ENCODE measurements around the gene ZNF287. TPM values are rescaled to one million over a fixed set of nuclear protein-coding genes. Genes with fewer than 3 reads are reported as not detected.

The ZNF287 gene
- total and polyA plus RNA-seq, 9 donors: 2.8 to 11.4 (median 6.8) TPM

DNA sequence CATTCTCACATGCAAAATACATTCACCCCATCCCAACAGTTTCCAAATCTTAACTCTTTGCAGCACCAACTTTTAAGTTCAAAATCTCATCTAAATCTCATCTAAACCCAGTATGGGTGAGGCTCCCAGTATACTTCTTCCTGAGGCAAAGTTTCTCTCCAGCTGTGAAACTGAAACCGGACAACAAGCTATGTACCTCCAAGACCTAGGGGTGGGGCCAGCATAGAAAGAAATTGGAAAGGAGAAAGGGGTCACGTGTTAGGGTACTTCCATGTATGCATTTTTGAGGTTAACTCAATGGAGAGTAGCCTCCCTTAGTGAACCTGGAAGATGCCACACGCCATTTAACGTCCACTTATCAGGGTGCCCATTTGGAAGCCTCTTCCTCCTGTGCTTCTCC is 53.1 kb downstream of the ZNF287 start:
- intact Hi-C loops (cut with DNase I): loop anchor here in 2 of 4 donors (10.0 kb wide), 1 partner anchor 151 kb away; no protein-coding TSS in a partner anchor
- no peak for DNase-seq
- TF ChIP-seq POLR2A (IDR thresholded peaks at IDR 0.05) (no peak), EP300 (IDR thresholded peaks at IDR 0.05) (no peak)
- TF ChIP-seq, protein P1, sequence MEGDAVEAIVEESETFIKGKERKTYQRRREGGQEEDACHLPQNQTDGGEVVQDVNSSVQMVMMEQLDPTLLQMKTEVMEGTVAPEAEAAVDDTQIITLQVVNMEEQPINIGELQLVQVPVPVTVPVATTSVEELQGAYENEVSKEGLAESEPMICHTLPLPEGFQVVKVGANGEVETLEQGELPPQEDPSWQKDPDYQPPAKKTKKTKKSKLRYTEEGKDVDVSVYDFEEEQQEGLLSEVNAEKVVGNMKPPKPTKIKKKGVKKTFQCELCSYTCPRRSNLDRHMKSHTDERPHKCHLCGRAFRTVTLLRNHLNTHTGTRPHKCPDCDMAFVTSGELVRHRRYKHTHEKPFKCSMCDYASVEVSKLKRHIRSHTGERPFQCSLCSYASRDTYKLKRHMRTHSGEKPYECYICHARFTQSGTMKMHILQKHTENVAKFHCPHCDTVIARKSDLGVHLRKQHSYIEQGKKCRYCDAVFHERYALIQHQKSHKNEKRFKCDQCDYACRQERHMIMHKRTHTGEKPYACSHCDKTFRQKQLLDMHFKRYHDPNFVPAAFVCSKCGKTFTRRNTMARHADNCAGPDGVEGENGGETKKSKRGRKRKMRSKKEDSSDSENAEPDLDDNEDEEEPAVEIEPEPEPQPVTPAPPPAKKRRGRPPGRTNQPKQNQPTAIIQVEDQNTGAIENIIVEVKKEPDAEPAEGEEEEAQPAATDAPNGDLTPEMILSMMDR (IDR thresholded peaks at IDR 0.05): no peak
- no peaks in the 10 kb centered on the region for H3K9me3 ChIP-seq
- H3K27ac ChIP-seq: no peak overlapping the region
- H3K36me3 ChIP-seq: no peaks in the 10 kb centered on the region
- H3K4me1 ChIP-seq (ENCODE audit: insufficient read depth): no peaks in the 10 kb centered on the region
- H3K27me3 ChIP-seq: no peaks in the 10 kb centered on the region
- H3K4me3 ChIP-seq: no peak overlapping the region
- 83% methylated on average over 4 of the region's 4 CpGs for WGBS, 3 donors

DNA sequence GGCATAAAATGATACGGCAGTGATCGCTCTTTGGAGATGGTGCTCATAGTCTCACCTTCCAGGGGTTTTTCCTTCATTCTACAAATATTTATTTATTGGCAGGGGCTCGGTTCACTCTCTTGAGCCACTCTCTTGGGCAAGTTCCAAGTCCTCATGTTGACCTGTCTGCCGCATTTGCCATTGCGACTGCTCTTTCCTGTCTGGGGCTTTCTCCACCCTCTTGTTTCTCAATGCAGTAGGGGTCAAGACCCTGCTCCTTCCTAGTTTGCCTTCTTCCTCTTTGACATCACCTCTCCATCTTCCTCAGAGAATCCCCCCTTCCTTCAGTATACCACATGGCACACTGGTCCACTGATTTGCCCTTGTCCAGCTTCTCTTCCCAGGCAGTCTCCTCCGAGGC is 55.1 kb downstream of the ZNF287 start:
- no peaks in the 10 kb centered on the region for H3K36me3 ChIP-seq
- WGBS, 3 donors: 84 to 89% (median 87%) methylated on average over 6 of the region's 6 CpGs
- H3K9me3 ChIP-seq: no peaks in the 10 kb centered on the region
- TF ChIP-seq, protein P1 (IDR thresholded peaks at IDR 0.05): no peak
- TF ChIP-seq POLR2A (IDR thresholded peaks at IDR 0.05): no peak
- TF ChIP-seq EP300 (IDR thresholded peaks at IDR 0.05): no peak
- no peak overlapping the region for H3K4me3 ChIP-seq
- H3K27ac ChIP-seq: no peak overlapping the region
- H3K27me3 ChIP-seq: no peaks in the 10 kb centered on the region
- no peaks in the 10 kb centered on the region for H3K4me1 ChIP-seq (ENCODE audit: insufficient read depth)
- intact Hi-C loops (cut with DNase I): loop anchor here in 2 of 4 donors (10.0 kb wide), 1 partner anchor 149 kb away; no protein-coding TSS in a partner anchor
- no peak for DNase-seq

DNA sequence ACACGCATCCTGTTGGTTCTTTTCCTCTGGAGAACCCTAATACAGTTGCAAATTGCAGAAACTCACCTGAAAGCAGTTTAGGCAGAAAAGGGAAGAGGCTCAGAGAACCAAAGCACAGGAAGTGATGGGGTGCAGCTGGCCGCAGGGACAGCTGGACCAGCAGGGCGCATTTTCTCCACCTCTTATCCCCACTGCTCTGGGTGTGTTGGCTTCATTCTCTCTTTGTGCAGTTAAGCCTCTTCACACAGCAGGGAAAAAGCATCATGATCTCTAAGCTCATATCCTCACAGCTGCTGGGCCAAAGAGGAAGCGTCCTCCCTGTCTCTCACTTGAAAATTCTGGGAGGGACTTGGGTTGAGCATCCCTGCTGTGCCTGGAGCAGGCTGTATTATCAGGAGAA is 57.0 kb downstream of the ZNF287 start:
- Histone ChIP-seq H3K4me1 (ENCODE audit: insufficient read depth) (no peaks in the 10 kb centered on the region), H3K9me3 (no peaks in the 10 kb centered on the region), H3K36me3 (no peaks in the 10 kb centered on the region), H3K27ac (no peak overlapping the region), H3K4me3 (no peak overlapping the region), H3K27me3 (no peaks in the 10 kb centered on the region)
- intact Hi-C loops (cut with DNase I): loop anchor here in 2 of 4 donors (10.0 kb wide), 1 partner anchor 147 kb away; no protein-coding TSS in a partner anchor
- TF ChIP-seq EP300 (IDR thresholded peaks at IDR 0.05): no peak
- TF ChIP-seq POLR2A (IDR thresholded peaks at IDR 0.05): no peak
- TF ChIP-seq, protein P1 (IDR thresholded peaks at IDR 0.05): no peak
- DNase-seq: no peak
- 44 to 50% (median 45%) methylated on average over 4 of the region's 4 CpGs for WGBS, 3 donors

DNA sequence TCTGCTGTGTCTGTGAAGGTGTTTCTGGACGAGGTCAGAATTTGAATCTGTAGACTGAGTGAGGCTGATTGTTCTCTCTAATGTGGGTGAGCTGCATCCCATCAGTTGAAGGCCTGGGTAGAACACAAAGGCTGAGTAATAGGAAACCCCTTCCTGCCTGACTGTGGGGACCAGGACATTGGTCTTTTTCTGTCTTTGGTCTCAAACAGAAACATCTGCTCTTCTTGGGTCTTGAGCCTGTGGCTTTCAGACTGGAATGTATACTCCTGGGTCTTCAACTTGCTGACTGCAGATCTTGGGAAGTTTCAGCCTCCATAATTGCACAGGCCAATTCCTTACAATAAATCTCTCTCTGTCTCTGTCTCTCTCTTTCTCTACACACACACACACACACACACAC is 57.4 kb downstream of the ZNF287 start:
- no peaks in the 10 kb centered on the region for H3K36me3 ChIP-seq
- DNase-seq: no peak
- intact Hi-C loops (cut with DNase I): loop anchor here in 2 of 4 donors (10.0 kb wide), 1 partner anchor 147 kb away; no protein-coding TSS in a partner anchor
- WGBS, 3 donors: 75 to 100% (median 96%) methylated on average over 1 of the region's 1 CpG
- no peaks in the 10 kb centered on the region for H3K27me3 ChIP-seq
- H3K27ac ChIP-seq: no peak overlapping the region
- TF ChIP-seq EP300 (IDR thresholded peaks at IDR 0.05) (no peak), POLR2A (IDR thresholded peaks at IDR 0.05) (no peak)
- TF ChIP-seq, protein P1 (IDR thresholded peaks at IDR 0.05): no peak
- no peaks in the 10 kb centered on the region for H3K9me3 ChIP-seq
- no peaks in the 10 kb centered on the region for H3K4me1 ChIP-seq (ENCODE audit: insufficient read depth)
- no peak overlapping the region for H3K4me3 ChIP-seq
